Pancreas (tissue), 10 donors: Measurements from ENCODE around the gene WWOX. TPM values are rescaled to one million over a fixed set of nuclear protein-coding genes. Genes with fewer than 3 reads are reported as not detected.

Experiments used
- ATAC-seq, 4 donors: fragments of 200-7000 bp; cut with Tn5 transposase; one replicate each; pipeline versions ENCODE4 v1.8.0 to v1.9.1; 2020; ENCODE audit warnings: mild to moderate bottlenecking in 4 of 4, moderate library complexity in 4 of 4
- DNase-seq, 6 donors: peaks; one replicate each; pipeline ENCODE4 v3.0.0-alpha.2; 2020
- FAIRE-seq: peaks from 2 replicates; lab custom pipeline; 2012; peaks lifted over from hg19 to GRCh38; lab: Jason Lieb, UNC
- H3K27ac ChIP-seq, 4 donors: fragments of 200-600 bp; sonication (generic); 1 replicate in 3 of 4; 2 replicates in 1 of 4; pipeline versions ENCODE4 v1.5.0 to v1.8.0; 2020
- H3K27me3 ChIP-seq, 4 donors: fragments of 200-600 bp; one replicate each; pipeline ENCODE4 v1.8.0; 2021
- H3K36me3 ChIP-seq, 3 donors: fragments of 200-600 bp; sonication (generic) in 1 of 3; one replicate each; pipeline versions ENCODE4 v1.5.0 to v1.8.0; 2020 to 2021
- H3K4me1 ChIP-seq, 3 donors: fragments of 200-600 bp; one replicate each; pipeline ENCODE4 v1.8.0; 2021
- H3K4me3 ChIP-seq, 4 donors: fragments of 200-600 bp; sonication (generic) in 2 of 4; one replicate each; pipeline versions ENCODE4 v1.5.0 to v1.8.0; 2020 to 2021
- H3K9me3 ChIP-seq, 4 donors: fragments of 200-600 bp; one replicate each; pipeline ENCODE4 v1.8.0; 2021
- WGBS, 2 donors: extraction: QIAGEN DNeasy Blood & Tissue Kit; methylation state at CpG; one replicate each; pipeline ENCODE4 v1.1.7; 2013; 5-methylcytosine and 5-hydroxymethylcytosine counted together
- intact Hi-C, 3 donors: fragments of 100-400 bp; cut with DNase I; formaldehyde crosslinking; loops; one replicate each; pipeline versions ENCODE4 v1.11.1 to v1.14.2; 2022
- polyA plus RNA-seq, 2 donors: library from polyadenylated mRNA; stranded (reverse); fragments of 200-250 nt; gene quantifications; one replicate each; pipeline ENCODE4 v1.2.3, GENCODE V29; 2013
- total RNA-seq, 6 donors: library from RNA; stranded (reverse); fragmentation: NEBNext Ultra II Directional in 4 of 6; extraction: Animal tissue kit (Norgen Biotek cat#: 25700) in 4 of 6; gene quantifications; one replicate each; pipeline versions ENCODE4 v1.2.1 to v1.2.4, GENCODE V29; 2021 to 2023
- TF ChIP-seq, protein P1 (sequence below), 4 donors: fragments of 200-600 bp; sonication (generic) in 3 of 4; IDR thresholded peaks; one replicate each; pipeline versions ENCODE4 v1.5.0 to v1.8.0; 2021; ENCODE audit warnings: antibody characterized with exemption in 4 of 4
- donor health status: healthy with polysubstance abuse.
- donor health status: DM: no; HTN: no; CAD: no; lungs with moderate emphysema.
- donor health status: DM: no; HTN: no; CAD: no.
- donor health status: control.
- donor health status: control.
- donor health status: Bipolar disorder and iron deficiency.
- donor health status: DM: yes; HTN: yes; CAD: no.
- donor health status: DM: no; HTN: no; CAD: no.
- donor health status: DM: no; HTN: no; CAD: no.
- donor health status: DM: yes; HTN: yes; CAD: no.

WWOX gene
- total and polyA plus RNA-seq, 8 donors = 6.8 to 14.4 (median 10.8) TPM

- FAIRE-seq (no peak), ATAC-seq (no peak), DNase-seq (no peak)
- Histone ChIP-seq H3K27me3 (no peaks in the 10 kb centered on the region), H3K9me3 (no peaks in the 10 kb centered on the region), H3K27ac (no peak overlapping the region), H3K36me3 (no peaks in the 10 kb centered on the region), H3K4me3 (no peak overlapping the region), H3K4me1 (no peaks in the 10 kb centered on the region)
- TF ChIP-seq, protein P1, sequence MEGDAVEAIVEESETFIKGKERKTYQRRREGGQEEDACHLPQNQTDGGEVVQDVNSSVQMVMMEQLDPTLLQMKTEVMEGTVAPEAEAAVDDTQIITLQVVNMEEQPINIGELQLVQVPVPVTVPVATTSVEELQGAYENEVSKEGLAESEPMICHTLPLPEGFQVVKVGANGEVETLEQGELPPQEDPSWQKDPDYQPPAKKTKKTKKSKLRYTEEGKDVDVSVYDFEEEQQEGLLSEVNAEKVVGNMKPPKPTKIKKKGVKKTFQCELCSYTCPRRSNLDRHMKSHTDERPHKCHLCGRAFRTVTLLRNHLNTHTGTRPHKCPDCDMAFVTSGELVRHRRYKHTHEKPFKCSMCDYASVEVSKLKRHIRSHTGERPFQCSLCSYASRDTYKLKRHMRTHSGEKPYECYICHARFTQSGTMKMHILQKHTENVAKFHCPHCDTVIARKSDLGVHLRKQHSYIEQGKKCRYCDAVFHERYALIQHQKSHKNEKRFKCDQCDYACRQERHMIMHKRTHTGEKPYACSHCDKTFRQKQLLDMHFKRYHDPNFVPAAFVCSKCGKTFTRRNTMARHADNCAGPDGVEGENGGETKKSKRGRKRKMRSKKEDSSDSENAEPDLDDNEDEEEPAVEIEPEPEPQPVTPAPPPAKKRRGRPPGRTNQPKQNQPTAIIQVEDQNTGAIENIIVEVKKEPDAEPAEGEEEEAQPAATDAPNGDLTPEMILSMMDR (IDR thresholded peaks at IDR 0.05) = no peak
- intact Hi-C loops = no loop called here
- 78 to 84% methylated on average over 4 of the region's 4 CpGs for WGBS, 2 donors
Observed at GRCh38 chr16:79185711-79186110, 1086.3 kb downstream of the WWOX start.

- Histone ChIP-seq H3K4me1 (no peaks in the 10 kb centered on the region), H3K9me3 (no peaks in the 10 kb centered on the region), H3K4me3 (no peak overlapping the region), H3K27ac (no peak overlapping the region), H3K36me3 (no peaks in the 10 kb centered on the region), H3K27me3 (no peaks in the 10 kb centered on the region)
- WGBS, 2 donors = 81 to 95% methylated on average over 6 of the region's 6 CpGs
- TF ChIP-seq, protein P1 (IDR thresholded peaks at IDR 0.05) = no peak
- intact Hi-C loops = no loop called here
- FAIRE-seq = no peak
- no peak for DNase-seq
- peak in 1 of 4 donors; percentile 21 for ATAC-seq
Observed at GRCh38 chr16:79186196-79186595, 1086.7 kb downstream of the WWOX start.

DNA sequence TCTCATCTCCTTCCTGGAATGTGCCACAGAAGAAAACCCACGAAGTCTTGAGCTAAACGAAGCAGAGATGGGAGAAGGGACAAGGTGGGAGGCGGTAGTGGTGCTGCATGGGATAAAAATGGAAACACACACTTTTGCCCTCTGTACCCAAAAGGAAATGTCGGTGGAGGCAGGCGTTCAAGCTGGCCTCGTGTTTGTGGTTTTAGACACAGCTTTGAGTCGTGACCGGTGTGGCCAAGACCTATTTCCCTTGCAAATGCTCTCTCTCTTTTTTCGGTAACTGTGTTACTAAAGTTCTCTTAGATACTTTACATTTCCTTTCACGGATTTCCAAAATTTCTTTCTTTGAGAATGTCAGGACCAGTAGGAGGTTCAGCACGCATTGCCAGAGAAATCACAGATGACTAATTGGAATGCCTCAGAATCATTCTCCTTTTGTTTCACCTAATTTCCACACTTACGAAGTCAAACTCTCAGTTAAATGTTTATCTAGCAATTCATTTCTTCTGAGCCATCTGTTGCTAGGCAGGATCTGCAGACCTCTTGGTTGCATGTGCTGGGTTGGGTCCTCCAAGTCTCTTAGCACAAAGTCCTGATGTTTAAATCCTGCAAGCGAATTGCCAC lies 1088.8 kb downstream of the WWOX start:
- intact Hi-C loops = no loop called here
- no peak overlapping the region for H3K27ac ChIP-seq
- no peak overlapping the region for H3K4me3 ChIP-seq
- H3K9me3 ChIP-seq = no peaks in the 10 kb centered on the region
- TF ChIP-seq, protein P1 (IDR thresholded peaks at IDR 0.05) = no peak
- no peaks in the 10 kb centered on the region for H3K36me3 ChIP-seq
- no peaks in the 10 kb centered on the region for H3K4me1 ChIP-seq
- H3K27me3 ChIP-seq = no peaks in the 10 kb centered on the region
- DNase-seq = no peak
- no peak for ATAC-seq
- FAIRE-seq = no peak
- WGBS, 2 donors = 79 to 80% methylated on average over 13 of the region's 13 CpGs

DNA sequence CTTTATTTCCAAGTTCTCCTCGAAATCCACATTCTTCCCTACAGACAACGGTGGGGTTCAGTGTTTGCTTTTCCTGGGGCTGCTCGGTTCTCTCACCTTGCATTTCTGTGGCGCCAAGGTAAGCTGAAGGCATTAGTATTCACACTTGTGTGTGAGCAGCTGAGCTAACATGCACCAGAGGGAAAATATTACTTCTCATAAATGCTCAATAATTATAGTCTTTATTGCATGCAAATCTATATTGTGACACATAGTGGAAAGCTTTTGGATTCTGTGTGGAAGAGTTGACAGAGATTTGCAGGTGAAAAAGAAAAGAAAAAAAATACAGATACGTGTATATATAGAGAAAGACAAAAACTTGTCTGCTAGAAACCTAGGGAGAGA lies 1089.3 kb downstream of the WWOX start:
- TF ChIP-seq, protein P1 (IDR thresholded peaks at IDR 0.05) = no peak
- no peak for DNase-seq
- ATAC-seq = no peak
- Histone ChIP-seq H3K4me1 (no peaks in the 10 kb centered on the region), H3K9me3 (no peaks in the 10 kb centered on the region), H3K36me3 (no peaks in the 10 kb centered on the region), H3K27ac (no peak overlapping the region), H3K27me3 (no peaks in the 10 kb centered on the region), H3K4me3 (no peak overlapping the region)
- WGBS, 2 donors = 62 to 64% methylated on average over 5 of the region's 5 CpGs
- no peak for FAIRE-seq
- intact Hi-C loops = no loop called here

DNA sequence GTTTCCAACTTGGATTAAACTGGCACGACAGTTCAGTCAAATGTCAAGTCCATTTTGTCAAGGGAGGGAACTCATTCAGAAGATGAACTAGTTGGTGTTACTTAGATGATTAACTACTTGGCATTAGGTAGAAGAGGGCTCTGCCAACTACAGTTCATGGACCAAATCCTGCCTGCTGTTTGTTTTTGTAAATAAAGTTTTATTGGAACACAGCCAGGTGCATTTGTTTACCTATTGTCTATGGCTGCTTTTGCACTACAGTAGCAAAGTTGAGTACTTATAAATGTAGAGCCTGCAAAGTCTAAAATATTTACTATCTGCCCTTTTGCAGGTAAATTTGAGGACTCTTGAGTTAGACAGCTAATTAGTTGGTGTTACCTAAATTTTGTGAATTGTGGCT lies 1091.1 kb downstream of the WWOX start:
- H3K4me1 ChIP-seq = no peaks in the 10 kb centered on the region
- WGBS, 2 donors = 79 to 94% methylated on average over 1 of the region's 1 CpG
- TF ChIP-seq, protein P1 (IDR thresholded peaks at IDR 0.05) = no peak

More for the DNA sequence above, 1091.1 kb downstream of the WWOX start:
- intact Hi-C loops = no loop called here
- no peak for FAIRE-seq
- DNase-seq = no peak
- H3K4me3 ChIP-seq = no peak overlapping the region
- no peak for ATAC-seq
- no peak overlapping the region for H3K27ac ChIP-seq
- H3K36me3 ChIP-seq = no peaks in the 10 kb centered on the region
- no peaks in the 10 kb centered on the region for H3K27me3 ChIP-seq
- no peaks in the 10 kb centered on the region for H3K9me3 ChIP-seq
